Right renal cortex interstitium (tissue), 3 donors: ENCODE results near the gene ANKRD60. TPM values are rescaled to one million over a fixed set of nuclear protein-coding genes. Genes with fewer than 3 reads are reported as not detected.

Source experiments
- DNase-seq, 3 donors: peaks; one replicate each; pipeline ENCODE4 v3.0.0-alpha.2; 2013; ENCODE audit warnings: low read depth in 3 of 3, low spot score in 2 of 3
- polyA plus RNA-seq, 3 donors: library from polyadenylated mRNA; unstranded; fragments of 120-200 nt; gene quantifications; one replicate each; pipeline ENCODE4 v1.2.1, GENCODE V29; 2013; ENCODE audit not compliant: insufficient read length in 3 of 3

Gene ANKRD60
- polyA plus RNA-seq, 3 donors = not detected

DNA sequence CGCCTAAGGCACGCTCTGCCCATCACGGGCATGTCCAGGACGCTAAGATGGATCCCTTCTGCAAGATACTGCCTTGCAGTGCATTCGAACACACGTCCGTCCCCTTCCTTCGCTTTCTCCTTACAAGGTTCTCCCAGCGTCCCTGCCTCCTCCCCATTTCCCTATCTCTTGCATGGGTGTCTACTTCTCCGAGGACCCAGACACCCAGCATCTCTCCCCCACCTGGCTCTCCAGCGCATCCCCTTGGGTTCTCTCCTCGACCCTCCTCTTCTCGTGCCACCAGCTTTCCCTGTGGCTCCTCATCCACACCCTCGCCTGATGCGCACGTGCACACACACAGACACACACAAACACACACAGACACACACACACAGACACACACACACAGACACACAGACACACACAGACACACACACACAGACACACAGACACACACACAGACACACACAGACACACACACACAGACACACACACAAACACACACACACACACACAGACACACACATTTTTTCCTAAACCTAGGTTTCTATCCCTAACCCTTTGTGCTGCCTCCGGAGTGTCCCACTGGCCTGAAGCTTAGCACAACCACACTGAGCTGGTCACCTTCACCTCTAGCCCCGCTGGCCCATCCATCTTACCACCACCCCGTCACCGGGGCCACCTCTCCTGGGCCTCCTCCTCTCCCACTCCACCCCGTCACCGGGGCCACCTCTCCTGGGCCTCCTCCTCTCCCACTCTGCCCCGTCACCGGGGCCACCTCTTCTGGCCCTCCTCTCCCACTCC, 31.9 kb downstream of the ANKRD60 start:
- DNase-seq = no peak

GRCh38 chr20:58195047-58195446, 33.4 kb downstream of the ANKRD60 start:
- DNase-seq = no peak

DNA sequence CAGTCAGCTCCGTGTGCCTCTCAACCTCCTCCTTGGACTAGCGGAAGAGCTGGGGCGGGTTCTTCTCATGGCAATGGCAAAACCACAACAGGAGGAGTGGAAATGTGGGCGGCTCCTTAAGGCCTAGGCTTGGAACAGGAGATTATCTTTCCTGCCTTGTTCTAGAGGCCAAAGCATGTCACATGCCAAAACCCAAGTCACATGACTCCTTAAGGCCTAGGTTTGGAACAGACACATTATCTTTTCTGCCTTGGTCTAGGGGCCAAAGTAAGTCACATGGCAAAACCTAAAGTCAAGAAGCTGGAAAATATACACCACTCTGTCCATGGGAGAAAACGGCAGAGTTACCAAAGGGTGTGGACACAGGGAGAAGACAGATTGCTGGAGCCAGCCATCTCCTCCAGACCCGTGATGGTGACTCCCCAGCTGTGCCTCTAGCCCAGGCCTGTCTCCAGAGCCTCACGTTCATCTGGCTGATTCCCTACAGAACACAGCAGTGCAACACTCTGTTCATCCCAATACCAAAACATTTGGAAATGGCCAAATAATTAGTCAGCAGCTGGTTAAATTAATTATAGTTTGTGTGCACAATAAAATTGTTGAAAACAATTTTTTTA, 34.2 kb downstream of the ANKRD60 start:
- no peak for DNase-seq

GRCh38 chr20:58192567-58192966, 35.9 kb downstream of the ANKRD60 start:
- DNase-seq = no peak

GRCh38 chr20:58192065-58192464, 36.4 kb downstream of the ANKRD60 start:
- no peak for DNase-seq

DNA sequence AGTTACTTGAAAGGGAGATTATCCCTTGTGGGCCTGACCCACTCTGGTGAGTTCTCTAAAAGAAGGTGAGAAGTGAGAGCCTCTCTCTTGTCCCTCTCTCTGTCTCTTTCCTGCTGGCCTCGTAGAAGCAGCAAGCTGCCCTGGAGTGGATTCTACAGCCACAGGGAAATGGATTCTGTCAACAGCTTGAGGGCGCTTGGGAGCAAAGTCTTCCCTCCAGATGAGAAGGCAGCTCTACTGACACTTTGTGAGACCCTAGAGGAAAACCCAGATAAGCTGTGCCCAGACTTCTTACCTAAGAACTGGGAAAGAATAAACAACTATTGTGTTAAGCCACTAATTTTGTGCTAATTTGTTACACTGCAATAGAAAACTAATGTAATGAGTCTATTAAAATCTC, 39.9 kb downstream of the ANKRD60 start:
- DNase-seq = no peak

GRCh38 chr20:58184984-58185383, 43.5 kb downstream of the ANKRD60 start:
- no peak for DNase-seq

DNA sequence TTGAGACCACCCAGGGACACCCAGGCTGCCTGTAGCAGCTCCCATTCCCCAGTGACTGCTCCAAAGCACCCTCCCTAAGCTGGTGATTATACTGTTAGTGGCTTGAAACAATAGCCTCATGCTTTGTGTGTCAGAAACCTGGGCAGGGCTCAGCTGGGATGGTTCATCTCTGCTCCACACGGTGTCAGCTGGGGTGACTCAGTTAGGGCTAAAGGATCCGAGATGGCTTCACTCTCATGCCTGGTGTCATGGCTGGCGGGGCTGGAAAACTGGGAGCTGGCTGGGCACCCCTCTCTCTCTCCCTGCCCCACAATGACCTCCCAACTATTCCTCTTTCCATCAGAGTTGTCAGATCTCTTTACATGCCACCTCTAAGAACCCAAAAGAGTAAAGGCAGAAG, 44.4 kb downstream of the ANKRD60 start:
- DNase-seq = no peak

- no peak for DNase-seq
These were observed 45.8 kb downstream of the ANKRD60 start for GRCh38 chr20:58182521-58183140.

DNA sequence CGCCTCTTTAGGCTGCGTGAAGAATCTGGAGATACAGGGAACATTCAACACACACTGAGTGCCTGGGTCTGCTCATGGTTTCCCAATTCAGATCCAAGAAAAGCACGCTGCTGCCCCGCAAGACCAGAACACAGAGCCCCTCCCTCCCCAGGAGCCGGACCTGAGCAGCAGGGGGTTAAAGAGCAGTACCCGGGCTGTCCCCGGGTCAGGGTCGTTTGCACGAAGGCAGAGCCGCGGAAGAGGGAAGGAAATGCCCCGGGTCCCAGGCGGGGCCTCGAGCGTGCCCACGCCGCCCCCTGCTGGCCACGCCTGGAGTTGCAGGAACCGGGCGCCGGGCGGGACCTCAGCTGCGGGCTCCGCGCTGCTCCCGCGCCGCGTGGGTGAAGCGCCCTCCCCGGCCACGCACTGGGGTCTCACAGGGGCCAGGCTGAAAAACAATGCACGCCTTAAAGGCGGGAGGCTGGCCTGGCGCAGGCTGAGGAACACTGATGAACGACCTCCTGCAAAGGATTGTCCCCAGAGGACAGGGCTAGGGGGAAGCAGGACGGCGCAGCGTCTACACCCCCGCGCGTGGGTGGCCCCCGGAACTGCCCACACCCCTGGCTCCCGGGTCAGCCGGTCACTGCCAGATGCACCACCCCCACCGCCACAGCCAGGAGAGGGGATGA, 48.9 kb downstream of the ANKRD60 start:
- DNase-seq = no peak

- no peak for DNase-seq
These were observed 49.4 kb downstream of the ANKRD60 start for GRCh38 chr20:58179083-58179431.

GRCh38 chr20:58177799-58178198, 50.7 kb downstream of the ANKRD60 start:
- no peak for DNase-seq

DNA sequence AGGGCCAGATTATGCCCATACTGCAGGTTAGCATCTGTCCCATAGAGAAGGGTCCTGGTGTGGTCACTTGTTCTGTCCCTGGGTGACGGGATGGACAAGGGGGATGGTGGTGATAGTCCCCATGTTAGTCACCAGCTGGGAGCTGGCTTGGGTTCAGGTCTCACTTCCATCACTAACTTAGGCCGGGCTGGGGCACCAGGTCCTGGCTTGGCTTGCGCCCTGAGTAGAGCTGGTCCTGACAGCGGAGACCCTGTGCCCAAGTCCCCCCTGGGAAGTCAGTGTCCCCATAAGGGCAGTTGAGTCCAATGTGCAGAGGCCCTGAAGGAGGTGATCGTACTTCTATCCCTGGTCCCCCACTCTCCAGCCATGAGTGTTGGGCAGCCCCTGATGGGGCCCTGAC, 52.6 kb downstream of the ANKRD60 start:
- DNase-seq = no peak

- DNase-seq = no peak
These were observed 53.0 kb downstream of the ANKRD60 start for GRCh38 chr20:58175425-58175824.

GRCh38 chr20:58174708-58175280, 53.7 kb downstream of the ANKRD60 start:
- DNase-seq = no peak

DNA sequence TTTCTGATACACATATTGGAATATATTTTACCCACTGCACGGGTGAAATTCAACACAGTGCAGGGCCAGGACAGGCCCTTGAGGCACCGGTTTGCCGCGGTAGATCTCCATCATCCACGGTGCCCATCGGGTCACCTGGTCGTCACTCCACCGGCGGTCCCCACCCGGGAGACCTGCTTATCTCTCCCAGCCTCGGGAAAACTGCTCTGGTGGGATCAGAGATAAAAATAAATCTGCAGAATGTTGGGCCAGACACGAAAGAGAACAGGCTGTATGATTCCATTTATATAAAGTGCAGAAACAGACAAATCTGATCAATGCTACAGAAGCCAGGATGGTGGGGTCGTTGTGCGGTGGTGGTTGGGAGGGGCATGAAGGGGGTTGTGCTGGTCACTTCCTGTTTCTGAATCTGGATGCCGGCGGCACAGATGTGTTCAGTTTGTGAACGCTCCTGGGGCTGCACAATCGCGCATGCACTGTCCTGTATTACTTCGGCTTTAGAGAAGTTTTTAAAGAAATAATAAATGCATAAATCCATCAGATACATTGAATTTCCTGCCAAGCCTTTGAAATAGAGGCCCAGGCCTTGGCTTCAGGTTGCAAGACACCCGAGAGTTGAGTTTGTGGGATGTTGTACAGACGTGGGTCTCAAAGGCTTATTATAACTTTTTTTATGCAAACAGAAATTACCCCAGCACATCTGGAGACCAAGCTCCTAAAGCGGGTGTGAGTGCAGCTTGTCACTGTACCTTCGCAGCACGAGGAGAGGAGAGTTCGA, 54.3 kb downstream of the ANKRD60 start:
- DNase-seq = no peak

- no peak for DNase-seq
These were observed 55.4 kb downstream of the ANKRD60 start for GRCh38 chr20:58173091-58173490.

- no peak for DNase-seq
These were observed 56.5 kb downstream of the ANKRD60 start for GRCh38 chr20:58171796-58172425.

DNA sequence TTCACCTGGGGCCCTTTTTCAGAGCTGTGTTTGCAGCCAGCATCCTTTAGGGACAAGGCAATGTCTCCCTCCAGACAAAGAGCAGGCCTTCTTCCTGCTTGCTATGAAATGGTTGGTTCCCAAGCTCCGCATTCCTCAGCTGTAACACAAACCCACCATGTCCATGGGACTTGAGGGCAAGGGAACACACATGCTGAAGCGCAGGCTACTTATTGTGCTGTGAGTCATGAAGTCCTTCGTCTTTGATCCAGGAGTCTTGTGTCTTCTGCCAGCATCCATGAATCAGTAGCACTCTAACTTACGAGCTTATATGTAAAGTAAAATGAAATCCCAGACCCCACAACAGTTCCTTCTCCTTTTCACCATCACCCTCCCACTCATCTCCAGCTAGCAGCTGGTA, 59.0 kb downstream of the ANKRD60 start:
- no peak for DNase-seq

- DNase-seq = no peak
These were observed 59.6 kb downstream of the ANKRD60 start for GRCh38 chr20:58168843-58169242.
